Left forelimb (tissue), 1 donor: ENCODE data around the gene EML6.
"Not testable (repeated sequence)": the region's sequence is repeated elsewhere in the genome, so short reads cannot be mapped to it uniquely, and the experiment has no call there.

Experiments
- DNase-seq: peaks from one replicate; pipeline ENCODE4 v3.0.0-alpha.2; 2018; ENCODE audit warnings: low spot score

Gene EML6

DNA sequence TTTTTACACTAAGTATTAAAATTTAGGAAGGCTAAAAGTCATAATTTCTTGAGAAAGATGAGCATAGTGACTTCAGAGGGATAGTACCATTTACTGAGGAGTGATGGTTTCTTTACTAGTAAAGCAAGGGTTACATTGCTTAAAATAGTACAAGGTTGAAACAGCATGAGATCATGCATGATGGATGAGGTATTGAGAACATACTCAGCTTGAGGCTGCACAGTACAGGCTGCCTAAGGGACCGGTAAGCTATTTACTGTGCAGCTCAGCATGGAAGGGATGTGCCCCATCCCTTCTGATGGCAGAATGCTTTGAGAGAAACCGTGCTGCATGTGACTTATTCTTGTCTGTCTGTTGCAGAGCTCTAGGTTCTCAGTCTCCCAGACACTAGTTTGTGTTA is 122.1 kb downstream of the EML6 start:
- no peak for DNase-seq

GRCh38 chr2:54850171-54851122 is 127.0 kb downstream of the EML6 start:
- no peak for DNase-seq

GRCh38 chr2:54853616-54854310 is 130.3 kb downstream of the EML6 start:
- DNase-seq, result no peak

GRCh38 chr2:54855434-54855833 is 132.0 kb downstream of the EML6 start:
- no peak for DNase-seq

GRCh38 chr2:54858021-54858681 is 134.7 kb downstream of the EML6 start:
- DNase-seq, result no peak

DNA sequence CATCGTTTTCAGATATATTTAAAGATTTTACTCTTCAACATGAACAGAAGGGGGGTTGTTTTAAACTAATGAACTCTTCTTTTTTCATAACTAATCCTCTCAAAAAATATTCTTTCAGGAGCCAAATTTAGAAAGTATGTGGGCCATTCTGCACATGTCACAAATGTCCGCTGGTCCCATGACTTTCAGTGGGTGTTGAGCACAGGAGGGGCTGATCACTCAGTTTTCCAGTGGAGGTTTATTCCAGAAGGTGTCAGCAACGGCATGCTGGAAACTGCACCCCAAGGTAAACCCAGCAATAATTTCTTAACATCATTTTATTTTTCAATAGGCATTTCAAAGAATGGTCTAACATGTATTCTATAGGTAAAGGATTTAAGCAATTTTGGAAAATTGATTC is 136.0 kb downstream of the EML6 start:
- DNase-seq, result no peak

- DNase-seq, result no peak
Observed at GRCh38 chr2:54859997-54860701, 136.7 kb downstream of the EML6 start.

DNA sequence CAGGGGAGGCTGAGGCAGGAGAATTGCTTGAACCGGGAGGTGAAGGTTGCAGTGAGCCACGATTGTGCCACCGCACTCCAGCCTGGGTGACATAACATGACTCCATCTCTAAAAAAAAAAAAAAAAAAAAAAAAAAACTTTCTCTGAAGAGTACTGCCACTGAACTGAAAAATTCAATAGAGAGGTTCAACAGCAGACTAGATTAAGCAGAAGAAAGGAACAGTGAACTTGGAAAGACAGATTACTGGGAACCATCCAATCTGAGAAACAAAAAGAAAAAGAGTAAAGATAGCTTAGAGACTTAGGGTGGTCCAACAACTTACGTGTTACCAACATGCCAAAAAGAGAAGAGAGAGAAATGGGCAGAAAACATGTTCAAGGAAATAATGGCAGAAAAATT is 138.8 kb downstream of the EML6 start:
- DNase-seq, result no peak

DNA sequence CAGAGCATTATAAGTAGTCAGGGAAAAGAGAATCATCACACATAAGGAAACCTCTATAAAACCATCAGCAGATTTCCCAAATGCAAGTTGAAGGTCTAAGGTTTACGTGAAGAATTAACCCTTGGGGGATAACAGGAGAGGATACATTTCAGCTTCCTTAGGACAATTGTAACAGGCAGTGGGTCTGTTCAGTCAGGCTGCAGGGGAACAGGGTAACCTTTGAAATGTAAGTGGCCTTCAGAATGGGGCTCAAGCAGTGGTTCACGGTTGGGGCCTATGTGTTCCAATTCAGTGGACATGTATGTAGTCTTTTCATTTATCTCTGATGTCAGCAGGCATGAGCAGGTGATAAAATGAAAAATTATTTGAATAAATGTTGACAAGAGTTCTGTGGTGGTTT is 139.3 kb downstream of the EML6 start:
- DNase-seq, result no peak

GRCh38 chr2:54863660-54864059 is 140.2 kb downstream of the EML6 start:
- no peak for DNase-seq

DNA sequence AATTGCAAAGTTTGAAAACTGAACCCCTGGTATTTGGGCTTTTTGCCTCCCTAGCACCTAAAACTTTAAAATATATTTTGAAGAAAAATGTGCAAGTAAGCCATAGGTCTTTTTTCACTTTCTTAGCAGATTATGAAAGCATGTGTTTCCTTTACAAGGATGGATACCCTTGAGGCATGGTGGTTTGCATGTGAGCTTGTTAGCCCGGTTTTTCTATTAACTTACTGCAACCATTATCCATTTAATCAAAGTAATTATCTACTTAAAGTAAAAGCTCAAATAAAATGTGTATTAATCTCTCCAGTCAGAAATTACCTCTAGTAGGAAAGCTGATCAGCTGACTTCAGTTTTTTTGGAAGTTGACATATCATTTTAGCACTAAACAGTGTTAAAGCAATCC is 140.6 kb downstream of the EML6 start:
- DNase-seq, result no peak

DNA sequence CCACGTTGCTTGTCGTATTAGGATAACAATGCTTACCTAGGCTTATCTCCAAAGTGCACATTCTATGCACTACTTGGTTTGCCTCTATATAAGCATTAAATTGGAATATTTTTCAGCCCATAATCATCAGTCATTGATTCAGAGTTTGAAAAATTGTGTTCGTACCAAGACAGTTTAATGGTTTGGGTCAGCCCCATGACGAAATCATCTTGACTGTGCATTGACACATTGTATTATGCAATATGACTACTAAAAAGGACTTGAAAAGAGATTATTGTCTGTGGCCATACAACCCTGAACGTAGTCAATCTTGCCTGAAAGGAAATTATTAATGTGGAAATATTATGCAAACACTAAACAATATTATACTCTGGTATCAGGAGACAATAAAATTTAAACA is 141.3 kb downstream of the EML6 start:
- no peak for DNase-seq

GRCh38 chr2:54866179-54866578 is 142.7 kb downstream of the EML6 start:
- no peak for DNase-seq

- DNase-seq, result no peak
Observed at GRCh38 chr2:54866868-54867267, 143.4 kb downstream of the EML6 start.

GRCh38 chr2:54867457-54867856 is 144.0 kb downstream of the EML6 start:
- DNase-seq, result no peak

GRCh38 chr2:54871457-54872107 is 148.1 kb downstream of the EML6 start:
- no peak for DNase-seq

- no peak for DNase-seq
Observed at GRCh38 chr2:54872780-54873179, 149.3 kb downstream of the EML6 start.

GRCh38 chr2:54873236-54873635 is 149.8 kb downstream of the EML6 start:
- DNase-seq, result not testable (repeated sequence)

- DNase-seq, result no peak
Observed at GRCh38 chr2:54876764-54877163, 153.3 kb downstream of the EML6 start.

- no peak for DNase-seq
Observed at GRCh38 chr2:54878182-54878581, 154.7 kb downstream of the EML6 start.

GRCh38 chr2:54879032-54879431 is 155.6 kb downstream of the EML6 start:
- DNase-seq, result no peak
